Brain microvascular endothelial cell (primary cell): ENCODE results near the gene TNRC6B.

Source experiments
- DNase-seq: peaks from one replicate; pipeline ENCODE4 v3.0.0-alpha.2; 2020
- H3K27ac ChIP-seq: fragments of 250-450 bp; sonication (Bioruptor Pico); 2 replicates; pipeline ENCODE4 v1.5.1; 2020; ENCODE audit warnings: mild to moderate bottlenecking, moderate library complexity
- H3K27me3 ChIP-seq: fragments of 250-450 bp; sonication (Bioruptor Pico); replicated peaks from 2 replicates; pipeline ENCODE4 v1.5.1; 2020; ENCODE audit warnings: mild to moderate bottlenecking
- H3K36me3 ChIP-seq: fragments of 250-450 bp; sonication (Bioruptor Pico); replicated peaks from 2 replicates; pipeline ENCODE4 v1.5.1; 2020; ENCODE audit warnings: mild to moderate bottlenecking
- H3K4me3 ChIP-seq: 2 replicates; pipeline ENCODE4 v1.5.1; 2011; ENCODE audit warnings: low read depth, mild to moderate bottlenecking, control low read depth, low read length, moderate library complexity
- in situ Hi-C: cut with HindIII; loops from 2 replicates; pipeline ENCODE4 v1.10.0; 2017; ENCODE audit warnings: low sequenced_read_pairs, low pct_ligation_motif_present
- TF ChIP-seq, protein P1 (sequence below): IDR thresholded peaks from 2 replicates; pipeline ENCODE4 v1.5.1; 2011; ENCODE audit warnings: low read depth, mild to moderate bottlenecking, moderate library complexity, low read length, control low read depth, inconsistent platforms; ENCODE audit errors: missing control alignments

The TNRC6B gene

GRCh38 chr22:40177738-40178416, at the start of gene TNRC6B:
TNRC6B (plus strand) TSS chr22:40177925; CDS start chr22:40178136, 211 bp downstream.
- in situ Hi-C loops = no loop called here
- Histone ChIP-seq H3K27me3 (no peaks in the 10 kb centered on the region), H3K4me3 (peak within 1 kb of the TSS; percentile 73), H3K27ac (peak within 1 kb of the TSS; percentile 86), H3K36me3 (no peaks in the 10 kb centered on the region)
- DNase-seq = peak; percentile 95
- TF ChIP-seq, protein P1, sequence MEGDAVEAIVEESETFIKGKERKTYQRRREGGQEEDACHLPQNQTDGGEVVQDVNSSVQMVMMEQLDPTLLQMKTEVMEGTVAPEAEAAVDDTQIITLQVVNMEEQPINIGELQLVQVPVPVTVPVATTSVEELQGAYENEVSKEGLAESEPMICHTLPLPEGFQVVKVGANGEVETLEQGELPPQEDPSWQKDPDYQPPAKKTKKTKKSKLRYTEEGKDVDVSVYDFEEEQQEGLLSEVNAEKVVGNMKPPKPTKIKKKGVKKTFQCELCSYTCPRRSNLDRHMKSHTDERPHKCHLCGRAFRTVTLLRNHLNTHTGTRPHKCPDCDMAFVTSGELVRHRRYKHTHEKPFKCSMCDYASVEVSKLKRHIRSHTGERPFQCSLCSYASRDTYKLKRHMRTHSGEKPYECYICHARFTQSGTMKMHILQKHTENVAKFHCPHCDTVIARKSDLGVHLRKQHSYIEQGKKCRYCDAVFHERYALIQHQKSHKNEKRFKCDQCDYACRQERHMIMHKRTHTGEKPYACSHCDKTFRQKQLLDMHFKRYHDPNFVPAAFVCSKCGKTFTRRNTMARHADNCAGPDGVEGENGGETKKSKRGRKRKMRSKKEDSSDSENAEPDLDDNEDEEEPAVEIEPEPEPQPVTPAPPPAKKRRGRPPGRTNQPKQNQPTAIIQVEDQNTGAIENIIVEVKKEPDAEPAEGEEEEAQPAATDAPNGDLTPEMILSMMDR = no peak

GRCh38 chr22:40128989-40129388, 48.7 kb upstream of the TNRC6B start:
- TF ChIP-seq, protein P1 = no peak
- Histone ChIP-seq H3K27me3 (no peaks in the 10 kb centered on the region), H3K4me3 (no peak overlapping the region), H3K27ac (no peak overlapping the region), H3K36me3 (no peaks in the 10 kb centered on the region)
- no peak for DNase-seq
- in situ Hi-C loops = no loop called here

GRCh38 chr22:40137132-40137531, 40.6 kb upstream of the TNRC6B start:
- TF ChIP-seq, protein P1 = no peak
- in situ Hi-C loops = no loop called here
- H3K4me3 ChIP-seq = no peak overlapping the region
- no peaks in the 10 kb centered on the region for H3K27me3 ChIP-seq
- H3K36me3 ChIP-seq = no peaks in the 10 kb centered on the region
- DNase-seq = no peak
- no peak overlapping the region for H3K27ac ChIP-seq

- TF ChIP-seq, protein P1 = no peak
These were observed 38.9 kb upstream of the TNRC6B start for GRCh38 chr22:40138866-40139265.

GRCh38 chr22:40147388-40148176, 30.1 kb upstream of the TNRC6B start:
- Histone ChIP-seq H3K27ac (no peak overlapping the region), H3K36me3 (no peaks in the 10 kb centered on the region), H3K4me3 (no peak overlapping the region), H3K27me3 (no peaks in the 10 kb centered on the region)
- no peak for DNase-seq
- in situ Hi-C loops = no loop called here
- TF ChIP-seq, protein P1 = no peak

More at GRCh38 chr22:40138866-40139265, 38.9 kb upstream of the TNRC6B start:
- DNase-seq = no peak
- in situ Hi-C loops = no loop called here
- Histone ChIP-seq H3K27ac (no peak overlapping the region), H3K36me3 (no peaks in the 10 kb centered on the region), H3K4me3 (no peak overlapping the region), H3K27me3 (no peaks in the 10 kb centered on the region)
